Kidney (tissue), 14 donors: Measurements from ENCODE around the gene HS3ST3B1. TPM values are rescaled to one million over a fixed set of nuclear protein-coding genes. Genes with fewer than 3 reads are reported as not detected.

ENCODE experiments used
- DNase-seq, 5 donors: peaks; one replicate each; pipeline ENCODE4 v3.0.0-alpha.2; 2013 to 2020
- FAIRE-seq: peaks from 2 replicates; lab custom pipeline; 2012; peaks lifted over from hg19 to GRCh38; lab: Jason Lieb, UNC
- H3K27ac ChIP-seq, 2 donors: one replicate each; pipeline ENCODE4 v1.7.0; 2013; ENCODE audit warnings: low read depth in 2 of 2, low read length in 2 of 2, inconsistent platforms in 1 of 2
- H3K27me3 ChIP-seq: one replicate; pipeline ENCODE4 v1.7.1; 2013; ENCODE audit warnings: low read length, inconsistent platforms; ENCODE audit not compliant: control insufficient read depth, insufficient read depth
- H3K36me3 ChIP-seq, 3 donors: one replicate each; pipeline versions ENCODE4 v1.7.0 to v1.7.1; 2013; ENCODE audit warnings: low read length in 3 of 3, control low read depth in 1 of 3, inconsistent platforms in 1 of 3; ENCODE audit not compliant: insufficient read depth in 3 of 3, control insufficient read depth in 2 of 3
- H3K4me1 ChIP-seq, 3 donors: one replicate each; pipeline versions ENCODE4 v1.7.0 to v1.7.1; 2013; ENCODE audit warnings: low read length in 3 of 3, inconsistent platforms in 1 of 3, low read depth in 1 of 3; ENCODE audit not compliant: control insufficient read depth in 2 of 3, insufficient read depth in 2 of 3
- H3K4me3 ChIP-seq, 3 donors: one replicate each; pipeline versions ENCODE4 v1.7.0 to v1.8.1; 2013; ENCODE audit warnings: low read length in 3 of 3, control low read depth in 1 of 3, inconsistent platforms in 1 of 3
- H3K9ac ChIP-seq, 3 donors: one replicate each; pipeline versions ENCODE4 v1.7.0 to v1.7.1; 2013; ENCODE audit warnings: low read length in 3 of 3, control low read depth in 1 of 3, inconsistent platforms in 1 of 3
- H3K9me3 ChIP-seq, 3 donors: one replicate each; pipeline versions ENCODE4 v1.7.0 to v1.7.1; 2013; ENCODE audit warnings: low read length in 3 of 3, control low read depth in 1 of 3, inconsistent platforms in 1 of 3; ENCODE audit not compliant: control insufficient read depth in 2 of 3, insufficient read depth in 1 of 3
- intact Hi-C: fragments of 100-400 bp; cut with DNase I; formaldehyde crosslinking; loops from one replicate; pipeline ENCODE4 v1.11.1; 2022
- polyA plus RNA-seq: library from polyadenylated mRNA; stranded (reverse); fragments of 350-450 nt; fragmentation: Illumina TruSeq; extraction: RNeasy Lipid Tissue Mini Kit (QIAGEN cat#74804); gene quantifications from one replicate; pipeline ENCODE4 v1.2.3, GENCODE V29; 2014; ENCODE audit warnings: low read depth, low replicate concordance; ENCODE audit not compliant: insufficient read depth
- total RNA-seq: library from RNA; stranded (reverse); fragmentation: NEBNext Ultra II Directional; extraction: Animal tissue kit (Norgen Biotek cat#: 25700); gene quantifications from one replicate; pipeline ENCODE4 v1.2.1, GENCODE V29; 2021
- TF ChIP-seq, protein P1 (sequence below): IDR thresholded peaks from 3 replicates; pipeline ENCODE4 v1.5.1; 2012; ENCODE audit warnings: mild to moderate bottlenecking, moderate library complexity, borderline replicate concordance; ENCODE audit not compliant: insufficient read depth; ENCODE audit errors: extremely low read depth
- donor health status: control.
- donor health status: control.
- donor health status: control.
- donor health status: control.
- donor health status: control.
- donor health status: DM: yes; HTN: yes; CAD: no.
- donor health status: Normal renal cell carcinoma (clear cell type).

The HS3ST3B1 gene
- total and polyA plus RNA-seq, 2 donors from 2014 or later, result 4.8 to 5.3 TPM

- Histone ChIP-seq H3K27me3 (peaks cover 27% of the 10 kb centered on the region), H3K4me3 (no peak overlapping the region), H3K9me3 (no peaks in the 10 kb centered on the region), H3K4me1 (peaks cover 0 to 5% (median 0%) of the 10 kb centered on the region in 3 donors), H3K36me3 (no peaks in the 10 kb centered on the region), H3K27ac (no peak overlapping the region), H3K9ac (no peak overlapping the region)
- TF ChIP-seq, protein P1, sequence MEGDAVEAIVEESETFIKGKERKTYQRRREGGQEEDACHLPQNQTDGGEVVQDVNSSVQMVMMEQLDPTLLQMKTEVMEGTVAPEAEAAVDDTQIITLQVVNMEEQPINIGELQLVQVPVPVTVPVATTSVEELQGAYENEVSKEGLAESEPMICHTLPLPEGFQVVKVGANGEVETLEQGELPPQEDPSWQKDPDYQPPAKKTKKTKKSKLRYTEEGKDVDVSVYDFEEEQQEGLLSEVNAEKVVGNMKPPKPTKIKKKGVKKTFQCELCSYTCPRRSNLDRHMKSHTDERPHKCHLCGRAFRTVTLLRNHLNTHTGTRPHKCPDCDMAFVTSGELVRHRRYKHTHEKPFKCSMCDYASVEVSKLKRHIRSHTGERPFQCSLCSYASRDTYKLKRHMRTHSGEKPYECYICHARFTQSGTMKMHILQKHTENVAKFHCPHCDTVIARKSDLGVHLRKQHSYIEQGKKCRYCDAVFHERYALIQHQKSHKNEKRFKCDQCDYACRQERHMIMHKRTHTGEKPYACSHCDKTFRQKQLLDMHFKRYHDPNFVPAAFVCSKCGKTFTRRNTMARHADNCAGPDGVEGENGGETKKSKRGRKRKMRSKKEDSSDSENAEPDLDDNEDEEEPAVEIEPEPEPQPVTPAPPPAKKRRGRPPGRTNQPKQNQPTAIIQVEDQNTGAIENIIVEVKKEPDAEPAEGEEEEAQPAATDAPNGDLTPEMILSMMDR, result no peak
- intact Hi-C loops, result no loop called here
- DNase-seq (no peak), FAIRE-seq (no peak)
Measured at GRCh38 chr17:14296166-14296910, 4.5 kb upstream of the HS3ST3B1 start.

GRCh38 chr17:14297161-14297851 lies 3.6 kb upstream of the HS3ST3B1 start:
- no peak overlapping the region for H3K4me3 ChIP-seq
- DNase-seq (peak; percentile 69 to 77 (median 75)), FAIRE-seq (no peak)
- TF ChIP-seq, protein P1, result peak; percentile 1
- H3K36me3 ChIP-seq, result no peaks in the 10 kb centered on the region
- peaks cover 27% of the 10 kb centered on the region for H3K27me3 ChIP-seq
- H3K27ac ChIP-seq, result no peak overlapping the region
- H3K9ac ChIP-seq, result no peak overlapping the region
- H3K9me3 ChIP-seq, result no peaks in the 10 kb centered on the region
- intact Hi-C loops, result no loop called here
- peaks cover 0 to 5% (median 0%) of the 10 kb centered on the region in 3 donors for H3K4me1 ChIP-seq

GRCh38 chr17:14298221-14298946 lies 2.5 kb upstream of the HS3ST3B1 start:
- Histone ChIP-seq H3K9me3 (no peaks in the 10 kb centered on the region), H3K36me3 (no peaks in the 10 kb centered on the region), H3K4me1 (peaks cover 0 to 6% (median 0%) of the 10 kb centered on the region in 3 donors), H3K27me3 (peaks cover 28% of the 10 kb centered on the region), H3K27ac (no peak overlapping the region), H3K9ac (no peak overlapping the region), H3K4me3 (no peak overlapping the region)
- intact Hi-C loops, result no loop called here
- FAIRE-seq (no peak), DNase-seq (peak; percentile 14 to 65 (median 46))
- TF ChIP-seq, protein P1, result no peak
